Lower lobe of right lung (tissue), 2 donors: ENCODE data around the gene MGAT4C. TPM values are rescaled to one million over a fixed set of nuclear protein-coding genes. Genes with fewer than 3 reads are reported as not detected.

Source experiments
- ATAC-seq, 2 donors: fragments of 200-7000 bp; cut with Tn5 transposase; one replicate each; pipeline ENCODE4 v1.9.1; 2020 to 2022; ENCODE audit warnings: mild to moderate bottlenecking in 2 of 2, moderate library complexity in 2 of 2
- DNase-seq: peaks from one replicate; pipeline ENCODE4 v3.0.0-alpha.2; 2020
- H3K27ac ChIP-seq: fragments of 200-600 bp; one replicate; pipeline ENCODE4 v1.8.0; 2022
- H3K27me3 ChIP-seq: fragments of 200-600 bp; one replicate; pipeline ENCODE4 v1.8.0; 2022; ENCODE audit warnings: low read depth
- H3K36me3 ChIP-seq: fragments of 200-600 bp; one replicate; pipeline ENCODE4 v1.8.0; 2022; ENCODE audit warnings: mild to moderate bottlenecking
- H3K4me1 ChIP-seq: fragments of 200-600 bp; one replicate; pipeline ENCODE4 v1.8.0; 2022
- H3K4me3 ChIP-seq: fragments of 200-600 bp; one replicate; pipeline ENCODE4 v1.8.0; 2022; ENCODE audit warnings: mild to moderate bottlenecking
- H3K9me3 ChIP-seq: fragments of 200-600 bp; one replicate; pipeline ENCODE4 v1.8.0; 2022
- intact Hi-C: fragments of 100-400 bp; cut with DNase I; formaldehyde crosslinking; loops from one replicate; pipeline ENCODE4 v1.11.0; 2022
- total RNA-seq: library from RNA; stranded (reverse); fragmentation: NEBNext Ultra II Directional; extraction: Animal tissue kit (Norgen Biotek cat#: 25700); gene quantifications from one replicate; pipeline ENCODE4 v1.2.1, GENCODE V29; 2021
- TF ChIP-seq, protein P1 (sequence below): fragments of 200-600 bp; IDR thresholded peaks from one replicate; pipeline ENCODE4 v1.8.0; 2022; ENCODE audit warnings: antibody characterized with exemption, mild to moderate bottlenecking
- donor health status: DM: no; HTN: yes; CAD: no; lungs with severe emphysema.

Gene MGAT4C
- total RNA-seq, 1 donor from 2014 or later = 0.21 TPM

DNA sequence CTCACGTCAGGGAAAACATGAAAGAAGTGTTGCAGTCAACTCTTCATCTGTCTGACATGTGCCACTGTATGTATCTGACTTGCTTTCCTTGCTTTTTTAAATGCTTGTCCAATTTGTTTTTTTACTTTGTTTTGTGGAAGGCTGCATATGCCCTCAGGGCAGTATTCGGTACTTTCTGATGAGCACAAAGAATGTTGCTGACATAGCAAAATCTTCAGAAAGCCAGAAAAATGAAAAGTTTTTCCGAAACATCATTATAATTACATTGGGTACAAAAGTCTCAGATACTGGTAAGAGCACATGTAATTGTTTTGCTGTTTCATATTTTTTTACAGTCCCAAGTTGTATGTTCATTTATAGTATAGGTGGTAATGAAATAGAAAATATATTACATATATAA, 237.8 kb downstream of the MGAT4C start:
- intact Hi-C loops = no loop called here
- Histone ChIP-seq H3K36me3 (no peaks in the 10 kb centered on the region), H3K27ac (no peak overlapping the region), H3K27me3 (no peaks in the 10 kb centered on the region), H3K4me1 (no peaks in the 10 kb centered on the region), H3K4me3 (no peak overlapping the region), H3K9me3 (no peaks in the 10 kb centered on the region)
- TF ChIP-seq, protein P1, sequence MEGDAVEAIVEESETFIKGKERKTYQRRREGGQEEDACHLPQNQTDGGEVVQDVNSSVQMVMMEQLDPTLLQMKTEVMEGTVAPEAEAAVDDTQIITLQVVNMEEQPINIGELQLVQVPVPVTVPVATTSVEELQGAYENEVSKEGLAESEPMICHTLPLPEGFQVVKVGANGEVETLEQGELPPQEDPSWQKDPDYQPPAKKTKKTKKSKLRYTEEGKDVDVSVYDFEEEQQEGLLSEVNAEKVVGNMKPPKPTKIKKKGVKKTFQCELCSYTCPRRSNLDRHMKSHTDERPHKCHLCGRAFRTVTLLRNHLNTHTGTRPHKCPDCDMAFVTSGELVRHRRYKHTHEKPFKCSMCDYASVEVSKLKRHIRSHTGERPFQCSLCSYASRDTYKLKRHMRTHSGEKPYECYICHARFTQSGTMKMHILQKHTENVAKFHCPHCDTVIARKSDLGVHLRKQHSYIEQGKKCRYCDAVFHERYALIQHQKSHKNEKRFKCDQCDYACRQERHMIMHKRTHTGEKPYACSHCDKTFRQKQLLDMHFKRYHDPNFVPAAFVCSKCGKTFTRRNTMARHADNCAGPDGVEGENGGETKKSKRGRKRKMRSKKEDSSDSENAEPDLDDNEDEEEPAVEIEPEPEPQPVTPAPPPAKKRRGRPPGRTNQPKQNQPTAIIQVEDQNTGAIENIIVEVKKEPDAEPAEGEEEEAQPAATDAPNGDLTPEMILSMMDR = no peak
- no peak for DNase-seq
- ATAC-seq = no peak

DNA sequence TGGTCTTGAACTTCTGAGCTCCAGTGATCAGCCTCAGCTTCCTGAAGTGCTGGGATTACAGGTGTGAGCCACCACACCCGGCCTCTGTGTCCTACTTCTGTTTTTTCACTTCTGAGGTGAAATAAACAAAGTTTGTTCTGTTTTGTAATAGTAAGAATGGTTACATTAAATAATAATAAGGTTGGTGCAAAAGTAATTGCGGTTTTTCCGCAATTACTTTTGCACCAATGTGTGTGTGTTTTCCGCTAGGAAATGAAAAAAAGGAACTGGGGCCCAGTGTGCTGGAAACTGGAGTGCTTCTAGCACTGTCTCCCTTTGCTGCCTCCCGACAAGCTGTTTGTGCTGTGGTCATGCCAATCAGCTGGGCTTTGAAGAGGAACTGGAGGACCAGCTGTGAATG, 241.2 kb downstream of the MGAT4C start:
- ATAC-seq (no peak), DNase-seq (no peak)
- Histone ChIP-seq H3K9me3 (no peaks in the 10 kb centered on the region), H3K4me1 (no peaks in the 10 kb centered on the region), H3K4me3 (no peak overlapping the region), H3K27me3 (no peaks in the 10 kb centered on the region), H3K27ac (no peak overlapping the region), H3K36me3 (no peaks in the 10 kb centered on the region)
- intact Hi-C loops = no loop called here
- TF ChIP-seq, protein P1 = no peak

DNA sequence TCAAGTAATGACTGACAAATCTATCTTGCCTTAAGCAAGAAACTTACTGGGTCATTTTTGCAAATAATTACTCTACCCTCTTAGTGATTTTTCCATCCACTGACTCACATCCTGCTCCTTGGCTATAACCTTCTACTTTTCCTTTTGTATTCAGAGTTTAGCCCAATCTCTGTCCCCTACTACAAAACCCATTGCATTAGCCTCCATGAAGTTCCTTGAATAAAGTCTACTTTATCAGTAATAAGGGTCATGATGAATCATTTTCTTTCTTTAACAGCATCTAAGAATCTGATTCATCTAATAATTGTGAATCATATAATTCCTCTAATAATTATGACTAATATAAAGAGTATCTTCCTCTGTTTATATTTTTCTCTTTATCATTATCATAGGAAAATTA, 249.5 kb downstream of the MGAT4C start:
- intact Hi-C loops = no loop called here
- DNase-seq (no peak), ATAC-seq (no peak)
- no peaks in the 10 kb centered on the region for H3K36me3 ChIP-seq
- H3K4me1 ChIP-seq = no peaks in the 10 kb centered on the region
- TF ChIP-seq, protein P1 = no peak
- H3K9me3 ChIP-seq = no peaks in the 10 kb centered on the region
- no peaks in the 10 kb centered on the region for H3K27me3 ChIP-seq
- no peak overlapping the region for H3K27ac ChIP-seq
- H3K4me3 ChIP-seq = no peak overlapping the region

DNA sequence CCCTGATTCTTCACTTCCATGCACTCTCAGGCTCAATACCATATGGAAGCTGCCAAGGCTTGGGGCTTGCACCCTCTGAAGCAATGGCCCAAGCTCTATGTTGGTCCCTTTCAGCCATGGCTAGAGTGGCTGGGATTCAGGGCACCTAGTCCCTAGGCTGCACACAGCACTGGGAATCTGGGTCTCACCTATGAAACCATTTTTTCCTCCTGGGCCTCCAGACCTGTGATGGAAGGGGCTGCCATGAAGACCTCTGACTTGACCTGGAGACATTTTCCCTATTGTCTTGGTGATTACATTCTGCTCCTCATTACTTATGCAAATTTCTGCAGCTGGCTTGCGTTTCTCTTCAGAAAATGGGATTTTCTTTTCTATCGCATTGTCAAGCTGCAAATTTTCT, 258.1 kb downstream of the MGAT4C start:
- Histone ChIP-seq H3K9me3 (peaks cover 7% of the 10 kb centered on the region), H3K4me3 (no peak overlapping the region), H3K27me3 (no peaks in the 10 kb centered on the region), H3K36me3 (no peaks in the 10 kb centered on the region), H3K27ac (no peak overlapping the region), H3K4me1 (no peaks in the 10 kb centered on the region)
- DNase-seq = no peak
- intact Hi-C loops = no loop called here
- no peak for ATAC-seq
- TF ChIP-seq, protein P1 = no peak

DNA sequence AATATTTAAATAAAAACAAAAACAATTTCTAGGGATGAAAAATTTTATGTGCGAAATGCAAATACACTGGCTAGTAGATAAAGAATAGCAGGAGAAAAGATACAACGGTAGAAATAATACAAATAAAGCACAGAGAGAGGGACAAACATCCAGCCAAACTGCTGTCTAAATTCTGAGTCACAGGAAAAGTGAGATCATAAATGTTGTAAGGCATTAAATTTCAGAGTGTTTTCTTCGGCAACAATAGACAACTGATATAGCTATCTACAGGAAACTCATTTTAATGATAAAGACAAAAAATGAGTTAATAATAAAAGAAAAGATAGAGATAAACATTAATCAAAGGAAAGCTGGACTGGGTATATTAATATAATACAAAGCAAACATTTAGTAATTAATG, 259.9 kb downstream of the MGAT4C start:
- no peak for ATAC-seq
- no peaks in the 10 kb centered on the region for H3K27me3 ChIP-seq
- no peak for DNase-seq
- peaks cover 20% of the 10 kb centered on the region for H3K9me3 ChIP-seq
- H3K4me3 ChIP-seq = no peak overlapping the region
- no peaks in the 10 kb centered on the region for H3K36me3 ChIP-seq
- intact Hi-C loops = no loop called here
- no peaks in the 10 kb centered on the region for H3K4me1 ChIP-seq
- H3K27ac ChIP-seq = no peak overlapping the region
- TF ChIP-seq, protein P1 = no peak

DNA sequence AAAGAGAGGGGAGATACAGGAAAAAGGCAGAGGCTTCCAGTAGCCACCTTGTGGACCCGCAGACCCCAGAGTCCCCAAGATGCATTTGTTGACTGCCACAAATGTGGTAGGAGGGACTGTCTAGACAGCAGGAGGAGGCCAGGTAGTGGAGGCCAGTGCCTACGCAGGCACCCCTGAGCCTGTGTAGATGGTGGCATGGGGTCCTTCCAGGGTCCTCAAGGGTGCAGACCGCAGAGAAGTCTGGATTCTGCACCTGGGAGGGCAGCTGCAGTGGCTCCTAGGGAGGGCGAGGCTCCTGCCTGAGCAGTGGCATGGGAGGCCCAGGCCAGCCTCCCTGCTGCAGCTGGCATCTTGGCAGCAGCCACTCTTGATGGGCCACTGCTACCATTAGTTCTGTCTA, 262.4 kb downstream of the MGAT4C start:
- no peaks in the 10 kb centered on the region for H3K36me3 ChIP-seq
- H3K4me3 ChIP-seq = no peak overlapping the region
- ATAC-seq = peak; percentile 7 to 30
- no peaks in the 10 kb centered on the region for H3K27me3 ChIP-seq
- DNase-seq = no peak
- intact Hi-C loops = no loop called here
- peaks cover 20% of the 10 kb centered on the region for H3K9me3 ChIP-seq
- H3K27ac ChIP-seq = no peak overlapping the region
- TF ChIP-seq, protein P1 = no peak
- H3K4me1 ChIP-seq = no peaks in the 10 kb centered on the region
